GM12864 (cell line): ENCODE measurements around the gene ZNF415.

ENCODE experiments used
- DNase-seq: peaks from one replicate; pipeline ENCODE4 v3.0.0-alpha.2; 2011; ENCODE audit warnings: low read depth
- H3K4me3 ChIP-seq: 2 replicates; pipeline ENCODE4 v1.5.1; 2011; ENCODE audit warnings: mild to moderate bottlenecking, low read depth, low read length, control low read depth
- CTCF ChIP-seq: IDR thresholded peaks from 2 replicates; pipeline ENCODE4 v1.5.1; 2011; ENCODE audit warnings: low read depth, mild to moderate bottlenecking, moderate library complexity, low read length, control low read depth, inconsistent platforms; ENCODE audit errors: missing control alignments

Gene ZNF415

DNA sequence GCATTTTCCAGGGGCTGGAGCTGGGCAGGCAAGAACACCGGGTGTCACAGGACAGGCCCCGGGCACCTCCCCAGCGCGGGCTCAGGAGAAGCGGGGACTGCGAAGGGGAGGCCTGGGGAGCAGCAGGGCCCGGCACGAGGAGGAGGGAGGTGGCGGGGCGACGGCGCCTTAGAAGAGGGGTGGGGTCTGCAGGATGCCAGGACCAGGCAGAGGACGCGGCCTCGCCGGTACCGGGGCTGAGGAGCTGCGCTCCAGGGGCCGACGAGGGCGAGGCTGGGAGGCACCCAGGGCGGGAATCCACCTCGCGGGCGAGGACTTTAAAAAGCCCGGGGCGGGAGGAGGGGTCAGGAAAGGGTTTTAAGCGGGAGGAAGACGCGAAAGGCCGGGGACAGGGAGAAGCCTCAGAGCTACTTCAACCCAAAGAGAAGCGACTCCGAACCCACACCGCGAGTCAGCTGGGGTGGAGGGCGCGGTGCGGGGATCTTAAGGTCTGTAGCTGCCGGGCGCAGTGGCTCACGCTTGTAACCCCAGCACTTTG lies 25.5 kb upstream of the ZNF415 start:
- DNase-seq = peak; percentile 7
- no peak for TF ChIP-seq CTCF
- H3K4me3 ChIP-seq = peak overlapping the region; percentile 83

DNA sequence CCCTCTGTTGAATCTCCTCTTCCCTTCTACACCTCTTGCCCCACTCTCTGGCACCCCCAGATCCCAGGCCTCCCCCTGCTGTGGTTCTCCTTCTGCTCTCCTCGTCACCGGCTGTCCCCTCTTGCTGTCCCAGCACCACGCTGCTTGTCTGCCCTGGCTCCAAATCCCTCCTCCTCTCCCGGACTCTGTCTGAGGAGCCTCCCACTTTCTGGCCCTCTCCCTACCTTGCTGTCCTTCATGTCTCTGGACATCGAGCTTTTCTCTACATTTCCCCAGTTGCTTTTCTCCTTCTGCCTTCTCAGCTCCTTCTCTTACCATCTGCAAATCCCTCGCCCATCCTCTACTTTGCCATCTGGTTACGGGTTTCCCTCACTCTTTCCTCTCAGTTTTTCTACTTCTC lies 24.9 kb upstream of the ZNF415 start:
- no peak for DNase-seq
- peak overlapping the region; percentile 83 for H3K4me3 ChIP-seq

DNA sequence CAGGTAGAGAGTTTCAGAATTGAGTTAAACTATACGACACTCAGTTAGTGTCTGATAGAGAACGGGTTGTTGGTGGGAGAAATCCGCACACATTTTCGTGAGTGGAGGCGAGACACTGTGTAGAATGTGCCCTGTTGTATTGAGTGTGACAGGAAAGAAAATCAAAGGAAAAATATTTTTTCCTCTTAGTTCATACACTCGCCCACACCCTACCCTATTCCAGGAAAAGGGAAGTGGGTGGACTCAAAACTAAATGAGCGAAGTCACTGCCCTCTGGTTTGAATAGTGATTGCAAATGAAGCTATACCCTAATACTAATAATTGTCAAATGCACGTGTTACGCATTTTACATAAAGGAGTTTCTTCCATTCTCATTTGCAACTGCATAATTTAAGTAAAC lies 24.1 kb upstream of the ZNF415 start:
- DNase-seq = no peak
- TF ChIP-seq CTCF = no peak
- no peak overlapping the region for H3K4me3 ChIP-seq

More for the DNA sequence above, 24.9 kb upstream of the ZNF415 start:
- no peak for TF ChIP-seq CTCF

- no peak overlapping the region for H3K4me3 ChIP-seq
- no peak for DNase-seq
- no peak for TF ChIP-seq CTCF
Measured at GRCh38 chr19:53147645-53148044, 14.9 kb upstream of the ZNF415 start.

DNA sequence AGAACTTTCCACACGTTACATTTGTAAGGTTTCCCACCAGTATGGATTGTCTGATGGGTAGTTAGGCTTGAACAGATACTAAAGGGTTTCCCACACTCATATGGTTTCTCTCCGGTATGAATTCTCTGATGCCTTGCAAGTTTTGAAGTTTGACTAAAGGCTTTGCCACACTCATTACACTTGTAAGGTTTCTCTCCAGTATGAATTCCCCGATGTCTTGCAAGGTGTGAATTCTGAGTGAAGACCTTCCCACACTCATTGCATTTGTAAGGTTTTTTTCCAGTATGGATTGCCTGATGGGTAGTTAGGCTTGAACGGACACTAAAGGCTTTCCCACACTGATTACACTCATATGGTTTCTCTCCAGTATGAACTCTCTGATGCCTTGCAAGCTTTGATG lies 7.6 kb upstream of the ZNF415 start:
- DNase-seq = no peak
- H3K4me3 ChIP-seq = no peak overlapping the region
- TF ChIP-seq CTCF = no peak

DNA sequence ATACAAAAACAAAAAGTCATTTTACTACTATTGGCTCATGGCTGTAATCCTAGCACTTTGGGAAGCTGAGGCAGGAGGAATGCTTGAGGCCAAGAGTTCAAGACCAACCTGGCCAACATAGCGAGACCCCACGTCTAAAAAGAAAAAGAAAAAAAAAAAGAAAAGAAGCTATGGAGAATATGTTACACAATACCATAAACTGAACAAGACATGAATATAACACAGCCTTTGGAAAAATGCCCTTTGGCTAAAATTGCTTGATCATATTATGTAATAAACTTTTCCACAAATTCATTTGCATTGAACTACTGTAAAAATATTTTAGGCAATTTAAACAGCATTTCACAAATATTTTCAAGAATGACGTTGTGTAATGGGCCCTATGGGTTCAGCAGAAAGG lies 3.7 kb upstream of the ZNF415 start:
- H3K4me3 ChIP-seq = no peak overlapping the region
- TF ChIP-seq CTCF = no peak
- DNase-seq = no peak

DNA sequence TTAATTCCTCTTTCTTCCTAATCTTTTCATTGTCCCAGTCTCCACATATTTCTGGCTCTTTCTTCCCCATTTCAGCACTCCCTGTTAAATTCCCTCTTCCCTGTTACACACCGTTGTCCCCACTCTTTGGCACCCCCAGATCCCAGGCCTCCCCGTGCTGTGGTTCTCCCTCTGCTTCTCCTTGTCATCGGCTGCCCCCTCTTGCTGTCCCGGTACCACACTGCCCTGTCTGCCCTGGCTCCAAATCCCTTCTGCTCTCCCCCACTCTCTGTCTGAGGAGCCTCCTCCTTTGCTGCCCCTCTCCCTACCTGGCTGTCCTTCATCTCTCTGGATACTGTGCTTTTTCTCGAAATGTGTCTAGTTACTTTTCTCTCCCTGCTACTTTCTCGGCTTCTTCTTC lies 983 bp downstream of the ZNF415 start:
- no peak overlapping the region for H3K4me3 ChIP-seq
- TF ChIP-seq CTCF = no peak
- DNase-seq = no peak
